Activated gamma-delta T cell (primary cell): ENCODE measurements around the gene CNTNAP1.

Source experiments
- DNase-seq: peaks from one replicate; lab custom pipeline; 2025; lab: John Stamatoyannopoulos, UW

CNTNAP1 gene

GRCh38 chr17:42670789-42671657, 11.3 kb upstream of the CNTNAP1 start:
- DNase-seq, result no peak

DNA sequence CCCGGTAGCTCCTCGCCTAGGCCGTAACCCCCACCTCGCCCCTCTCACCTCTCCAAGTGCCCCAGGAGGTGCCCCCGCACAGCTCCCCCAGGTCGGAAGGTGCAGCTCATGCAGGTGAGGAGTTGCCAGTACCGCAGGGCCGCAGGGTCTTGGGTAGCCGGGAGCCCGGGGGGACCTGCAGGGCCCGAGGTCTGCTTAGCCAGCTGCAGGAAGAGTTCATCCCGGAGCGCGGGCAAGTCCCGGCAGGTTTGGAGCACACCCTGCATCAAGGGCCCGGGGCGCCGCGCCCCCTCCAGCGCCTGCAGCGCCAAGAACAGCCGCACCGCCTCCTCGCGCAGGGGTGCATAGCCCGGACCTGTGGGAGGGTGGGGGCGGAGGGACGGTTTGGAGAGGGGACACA, 10.3 kb upstream of the CNTNAP1 start:
- DNase-seq, result no peak

- DNase-seq, result no peak
Measured at GRCh38 chr17:42673266-42673884, 9.0 kb upstream of the CNTNAP1 start.

DNA sequence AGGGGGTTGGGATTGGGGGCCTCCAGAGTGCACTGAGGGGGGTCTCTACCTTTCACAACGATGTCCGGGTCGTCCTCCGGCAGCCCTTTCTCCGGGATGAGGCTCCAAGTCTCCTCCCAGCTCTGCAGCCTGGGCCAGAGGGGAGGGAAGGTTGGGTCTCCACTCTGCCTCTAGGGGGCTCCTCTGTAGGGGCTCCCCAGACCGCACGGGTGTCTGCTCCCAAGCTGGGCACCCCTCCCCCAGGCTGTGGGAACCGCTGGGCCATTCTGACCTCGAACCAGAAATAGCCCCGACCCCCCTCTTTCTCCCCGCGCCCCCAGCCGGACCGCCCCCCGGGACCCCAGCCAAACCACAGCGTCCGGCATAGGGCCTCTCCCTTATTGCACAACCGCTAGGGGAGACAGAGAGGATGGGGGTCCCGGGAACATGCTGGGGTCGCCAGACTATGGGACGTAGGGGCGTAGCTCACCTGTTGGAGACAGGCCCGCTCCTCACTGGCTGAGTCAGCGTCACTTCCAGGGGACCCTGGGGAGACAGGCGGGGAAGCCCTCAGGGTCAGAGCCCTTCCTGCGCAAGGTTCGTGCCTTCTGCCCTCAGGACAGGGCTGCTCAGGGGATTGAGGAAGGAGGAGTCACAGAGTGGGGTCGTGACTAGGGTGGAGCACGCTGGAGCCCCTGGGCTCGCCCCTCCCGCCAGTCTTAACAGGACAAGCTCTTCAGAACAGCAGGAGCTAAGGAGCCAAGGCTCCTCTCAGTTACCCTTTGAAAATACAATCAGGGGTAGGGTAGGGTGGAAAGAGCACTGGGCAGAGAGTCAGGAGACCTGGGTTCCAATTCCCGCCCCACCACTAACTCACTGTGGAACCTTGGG, 8.2 kb upstream of the CNTNAP1 start:
- DNase-seq, result no peak

DNA sequence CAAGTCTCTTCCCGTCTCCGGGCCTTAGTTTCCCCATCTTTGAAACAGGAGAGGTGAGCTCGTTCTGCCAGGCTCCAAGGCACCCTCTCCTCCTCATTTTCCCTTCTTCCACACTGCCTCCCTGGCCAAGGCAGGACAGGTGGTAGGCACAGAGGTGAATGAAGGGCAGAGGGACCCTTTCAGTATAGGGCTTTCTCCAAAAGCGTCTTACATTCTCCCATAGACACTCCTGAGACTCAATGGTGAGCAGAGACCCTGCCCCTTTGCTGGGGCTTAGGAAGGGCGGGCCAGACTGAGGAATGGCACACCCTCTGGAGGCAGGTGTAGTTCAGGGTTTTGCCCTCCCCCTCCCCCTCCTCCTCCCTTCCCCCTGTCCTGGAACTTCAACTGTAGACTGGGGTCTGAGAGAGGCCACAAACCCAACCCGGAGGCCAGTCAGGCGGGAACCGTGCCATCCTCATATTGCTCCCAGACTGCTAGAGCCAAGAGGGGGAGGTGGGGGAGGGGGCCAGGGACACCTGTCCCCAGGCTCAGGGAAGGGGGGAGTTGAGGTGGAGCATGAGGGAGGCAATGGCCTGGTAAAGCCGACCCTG, 7.5 kb upstream of the CNTNAP1 start:
- no peak for DNase-seq

DNA sequence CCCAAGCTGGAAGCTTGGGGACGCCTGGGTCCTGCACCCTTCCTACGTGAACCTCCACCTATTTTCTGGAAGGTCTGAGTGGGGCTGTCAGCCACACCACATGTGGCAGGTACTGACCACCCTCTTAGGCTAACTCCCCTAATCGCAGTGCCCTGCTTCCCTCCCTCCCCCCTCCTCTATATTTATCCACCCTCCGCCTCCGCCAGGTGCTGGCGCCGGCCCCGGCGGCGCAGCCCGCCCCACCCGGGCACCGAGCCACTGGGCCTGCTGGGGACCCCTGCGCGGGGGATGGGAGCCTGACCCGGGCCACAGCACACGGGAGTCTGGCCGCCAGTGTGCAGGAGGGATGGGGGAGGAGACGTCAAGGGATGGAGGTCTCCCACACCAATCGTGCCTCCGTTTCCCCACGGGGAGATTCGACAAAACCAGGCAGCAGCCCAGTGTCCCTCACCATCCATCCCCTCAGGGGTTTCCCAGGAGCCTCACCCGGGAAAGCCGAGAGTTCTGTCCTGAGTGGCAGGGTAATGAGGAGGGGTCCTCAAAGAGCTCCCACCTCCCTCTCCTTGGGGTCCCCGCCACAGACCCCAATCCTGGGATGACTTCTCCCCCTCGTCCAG, 6.9 kb upstream of the CNTNAP1 start:
- no peak for DNase-seq

DNA sequence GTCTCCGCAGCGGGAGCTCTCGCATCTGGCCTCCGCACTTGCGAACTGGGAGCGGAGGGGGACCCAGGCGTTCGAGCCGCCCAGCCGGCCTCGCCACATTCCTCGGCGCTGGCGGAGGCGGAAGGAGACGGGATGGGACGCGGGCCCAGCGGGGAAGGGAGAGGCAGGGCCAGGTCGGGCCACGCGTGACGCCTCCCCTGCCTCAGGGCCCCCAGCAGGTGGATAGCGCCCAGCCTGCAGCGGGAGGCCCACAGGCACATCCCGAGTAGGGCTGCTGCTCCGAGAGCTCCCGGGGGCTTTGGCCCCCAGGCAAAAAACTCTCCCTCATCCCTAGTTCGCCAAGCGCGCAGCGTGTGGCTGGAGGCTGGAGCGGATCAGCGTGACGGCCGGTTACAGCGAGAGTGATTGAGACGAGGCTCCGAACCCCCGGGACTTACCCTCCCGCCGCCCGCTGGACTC, 6.3 kb upstream of the CNTNAP1 start:
- DNase-seq, result no peak

DNA sequence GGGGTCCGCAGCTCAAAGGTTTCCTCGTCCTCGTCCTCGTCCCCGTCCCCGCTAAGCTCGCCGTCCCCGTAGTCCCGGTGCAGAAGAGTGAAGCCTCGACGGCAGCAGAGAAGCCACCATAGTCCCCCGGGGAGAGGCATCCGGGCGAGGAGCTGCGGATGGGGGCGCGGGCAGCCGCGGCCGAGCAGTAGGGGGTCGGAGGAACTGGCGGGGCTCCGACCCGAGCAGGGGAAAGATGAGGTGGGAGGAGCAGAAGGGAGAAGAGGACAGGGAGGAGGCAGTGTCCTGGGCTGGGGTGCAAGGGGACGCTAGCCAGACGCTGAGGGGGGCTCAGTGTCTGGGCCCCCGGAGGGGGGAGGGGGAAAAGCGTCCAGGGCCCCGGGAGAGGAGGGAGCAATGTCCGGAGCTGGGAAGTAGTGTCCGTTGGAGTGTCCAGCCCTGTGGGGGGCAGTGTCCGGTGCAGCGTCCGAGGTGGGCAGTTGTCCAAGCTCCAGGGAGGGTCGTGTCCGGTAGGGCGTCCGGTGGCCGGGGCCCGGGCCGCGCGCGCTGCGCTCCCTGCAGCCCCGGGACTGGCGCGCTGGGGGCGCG, 5.8 kb upstream of the CNTNAP1 start, which contains the start of gene PLEKHH3:
Gene PLEKHH3, minus strand, starts transcription at position 571 of the 588 bp plus-strand sequence. Its CDS starts 431 bp downstream, at position 140.
- DNase-seq, result no peak

GRCh38 chr17:42677012-42677857, 5.1 kb upstream of the CNTNAP1 start:
- peak; percentile 88 for DNase-seq

DNA sequence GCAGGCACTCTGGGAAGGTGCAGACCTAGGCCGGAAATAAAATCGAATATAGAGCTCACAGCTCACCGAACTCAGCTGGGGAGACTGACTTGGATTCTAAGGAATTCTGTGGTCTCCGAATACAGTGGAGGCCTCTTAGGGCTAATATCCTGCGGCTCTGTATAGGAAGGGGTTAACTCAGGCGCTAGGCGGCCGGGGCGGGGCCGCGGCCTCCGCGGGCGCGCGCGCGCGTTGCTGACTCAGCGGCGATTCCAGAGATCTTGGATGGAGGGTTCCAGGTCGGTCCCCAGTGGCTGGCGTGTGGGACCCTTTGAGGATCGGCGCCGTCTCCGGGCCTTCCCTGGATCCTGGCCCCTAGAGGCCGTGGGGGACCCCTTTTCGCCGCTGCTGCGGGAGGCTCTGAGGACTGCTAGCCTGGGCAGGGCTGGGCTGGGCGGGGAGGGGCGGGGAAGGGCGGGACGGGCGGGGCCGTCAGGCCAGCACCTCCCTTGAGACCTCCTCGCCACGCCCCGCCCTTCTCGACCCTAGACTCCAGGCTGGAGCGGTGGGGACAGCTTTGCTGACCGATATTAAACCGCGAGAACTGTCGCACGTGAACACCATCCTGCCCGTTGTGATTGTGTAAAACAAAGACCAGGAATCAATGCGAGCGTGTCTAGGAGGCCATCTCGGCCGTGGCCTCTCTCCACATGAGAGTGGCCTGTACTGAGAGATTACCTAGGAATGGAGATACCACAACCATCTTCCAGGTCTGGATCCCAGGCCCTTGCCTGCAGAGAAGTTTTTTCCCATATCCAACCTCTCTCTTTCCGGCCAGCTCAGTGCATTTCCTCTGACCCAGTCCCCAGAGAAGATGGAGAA, 4.2 kb upstream of the CNTNAP1 start:
- DNase-seq, result peak; percentile 58

- no peak for DNase-seq
Measured at GRCh38 chr17:42678951-42679491, 3.3 kb upstream of the CNTNAP1 start.

- DNase-seq, result peak; percentile 41
Measured at GRCh38 chr17:42679492-42680330, 2.6 kb upstream of the CNTNAP1 start.

- DNase-seq, result no peak
Measured at GRCh38 chr17:42680331-42680808, 2.0 kb upstream of the CNTNAP1 start.

DNA sequence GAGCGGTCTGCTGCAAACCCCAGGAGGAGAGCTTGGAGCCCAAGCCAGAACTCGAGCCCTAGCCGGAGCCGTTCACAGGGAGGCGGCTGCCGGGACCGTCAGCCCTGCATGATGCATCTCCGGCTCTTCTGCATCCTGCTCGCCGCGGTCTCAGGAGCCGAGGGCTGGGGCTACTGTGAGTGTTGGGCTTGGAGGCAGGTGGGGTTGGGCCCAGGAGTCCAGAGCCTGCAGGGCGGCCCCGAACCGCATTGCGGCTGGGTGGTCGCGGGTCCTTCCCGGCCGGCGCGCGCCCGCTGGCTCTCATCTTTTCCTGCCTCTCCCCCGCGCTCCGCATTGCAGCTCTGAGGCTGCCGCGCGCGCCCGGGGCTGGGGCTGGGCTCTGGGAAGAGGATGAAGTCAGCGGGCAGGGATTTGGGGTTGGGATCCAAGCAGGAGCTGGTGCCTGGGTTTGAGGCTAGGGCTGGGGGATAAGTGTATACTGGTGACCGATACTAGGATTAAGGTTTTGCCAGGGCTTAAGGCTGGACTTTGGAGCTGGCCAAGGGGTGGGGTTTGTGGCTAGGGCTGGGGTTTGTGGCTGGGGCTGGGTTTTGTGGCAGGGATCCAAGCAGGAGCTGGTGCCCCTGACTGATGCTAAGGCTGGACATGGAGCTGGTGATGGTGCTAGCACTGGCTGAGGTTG, 532 bp downstream of the CNTNAP1 start:
- DNase-seq, result no peak

DNA sequence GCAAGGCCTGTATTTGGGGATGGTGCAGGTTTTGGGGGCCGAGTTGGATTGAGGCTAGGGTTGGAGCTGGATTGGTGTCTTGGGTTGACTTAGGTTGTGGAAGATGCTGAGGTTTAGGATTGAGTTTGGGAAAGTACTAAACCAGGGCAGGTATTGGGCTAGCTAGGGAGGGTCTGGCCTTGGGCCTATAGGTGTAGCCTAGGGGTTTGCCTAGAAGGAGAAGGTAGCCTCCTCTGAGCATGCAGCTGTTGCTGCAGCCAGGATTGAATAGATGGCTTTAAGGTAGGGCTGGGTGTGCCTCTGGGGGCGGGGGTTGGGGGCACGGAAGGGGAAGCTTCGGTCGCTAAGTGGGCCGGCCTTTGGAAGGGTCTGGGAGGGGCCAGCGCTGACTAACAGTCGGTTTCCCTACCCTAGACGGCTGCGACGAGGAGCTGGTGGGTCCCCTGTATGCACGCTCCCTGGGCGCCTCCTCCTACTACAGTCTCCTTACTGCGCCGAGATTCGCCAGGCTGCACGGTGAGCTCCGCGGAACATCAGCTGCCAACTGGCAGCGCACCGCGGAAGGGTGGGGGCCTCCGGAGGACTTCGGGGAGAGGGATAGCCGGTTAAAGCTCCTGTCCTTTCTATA, 1.2 kb downstream of the CNTNAP1 start:
- DNase-seq, result no peak

- no peak for DNase-seq
Measured at GRCh38 chr17:42684929-42685556, 2.7 kb downstream of the CNTNAP1 start.
